Epithelial cell of proximal tubule (primary cell): ENCODE results near the gene TP53RK. TPM values are rescaled to one million over a fixed set of nuclear protein-coding genes. Genes with fewer than 3 reads are reported as not detected.

ENCODE experiments used
- DNase-seq: peaks from one replicate; pipeline ENCODE4 v3.0.0-alpha.2; 2011; ENCODE audit warnings: low read depth
- H3K4me3 ChIP-seq: 2 replicates; pipeline ENCODE4 v1.5.1; 2011; ENCODE audit warnings: low read depth, mild to moderate bottlenecking, low read length
- total RNA-seq: library from RNA; depleted of rRNA; stranded (reverse); fragments of >200 nt; gene quantifications from 2 replicates; pipeline ENCODE4 v1.2.3, GENCODE V29; 2015
- TF ChIP-seq, protein P1 (sequence below): conservative IDR thresholded peaks from 2 replicates; pipeline ENCODE4 v1.5.1; 2012; ENCODE audit warnings: low read depth, mild to moderate bottlenecking, low read length

TP53RK gene
- total RNA-seq, 1 donor from 2014 or later: 22.8 TPM

DNA sequence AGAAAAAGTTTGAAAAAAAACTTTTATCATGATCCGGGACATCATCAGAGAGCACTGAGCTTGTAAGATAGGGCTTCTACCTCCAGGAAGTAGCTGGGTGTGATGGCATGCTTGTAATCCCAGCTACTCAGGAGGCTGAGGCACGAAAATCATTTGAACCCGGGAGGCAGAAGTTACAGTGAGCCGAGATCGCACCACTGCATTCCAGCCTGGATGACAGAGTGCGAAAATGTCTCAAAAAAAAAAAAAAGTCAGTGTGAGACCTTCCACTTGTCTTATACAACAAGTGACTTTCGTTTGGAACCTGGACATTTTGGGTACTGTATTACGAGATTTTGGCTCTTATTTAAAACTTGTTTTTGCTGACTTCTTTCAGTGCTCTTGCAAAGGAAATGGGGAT lies 32.1 kb downstream of the TP53RK start:
- no peak overlapping the region for H3K4me3 ChIP-seq
- TF ChIP-seq, protein P1, sequence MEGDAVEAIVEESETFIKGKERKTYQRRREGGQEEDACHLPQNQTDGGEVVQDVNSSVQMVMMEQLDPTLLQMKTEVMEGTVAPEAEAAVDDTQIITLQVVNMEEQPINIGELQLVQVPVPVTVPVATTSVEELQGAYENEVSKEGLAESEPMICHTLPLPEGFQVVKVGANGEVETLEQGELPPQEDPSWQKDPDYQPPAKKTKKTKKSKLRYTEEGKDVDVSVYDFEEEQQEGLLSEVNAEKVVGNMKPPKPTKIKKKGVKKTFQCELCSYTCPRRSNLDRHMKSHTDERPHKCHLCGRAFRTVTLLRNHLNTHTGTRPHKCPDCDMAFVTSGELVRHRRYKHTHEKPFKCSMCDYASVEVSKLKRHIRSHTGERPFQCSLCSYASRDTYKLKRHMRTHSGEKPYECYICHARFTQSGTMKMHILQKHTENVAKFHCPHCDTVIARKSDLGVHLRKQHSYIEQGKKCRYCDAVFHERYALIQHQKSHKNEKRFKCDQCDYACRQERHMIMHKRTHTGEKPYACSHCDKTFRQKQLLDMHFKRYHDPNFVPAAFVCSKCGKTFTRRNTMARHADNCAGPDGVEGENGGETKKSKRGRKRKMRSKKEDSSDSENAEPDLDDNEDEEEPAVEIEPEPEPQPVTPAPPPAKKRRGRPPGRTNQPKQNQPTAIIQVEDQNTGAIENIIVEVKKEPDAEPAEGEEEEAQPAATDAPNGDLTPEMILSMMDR: no peak
- no peak for DNase-seq

DNA sequence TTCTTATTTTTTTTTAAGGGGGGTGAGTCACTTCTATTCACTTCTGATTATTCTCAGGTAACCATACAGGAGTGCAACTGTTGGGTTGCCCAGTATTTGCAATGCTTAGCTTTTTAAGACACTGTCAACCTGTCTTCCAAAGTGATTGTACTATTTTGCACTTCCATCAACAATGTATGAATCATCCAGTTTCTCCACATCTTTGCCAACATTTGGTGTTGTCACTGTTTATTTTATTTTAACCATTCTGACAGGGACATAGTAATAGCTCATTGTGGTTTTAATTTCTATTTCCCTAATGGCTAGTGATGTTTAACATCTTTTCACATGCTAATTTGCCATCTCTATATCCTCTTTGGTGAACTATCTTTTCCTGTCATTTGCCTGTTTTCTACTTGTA lies 36.5 kb downstream of the TP53RK start:
- TF ChIP-seq, protein P1: no peak
- no peak overlapping the region for H3K4me3 ChIP-seq
- no peak for DNase-seq

DNA sequence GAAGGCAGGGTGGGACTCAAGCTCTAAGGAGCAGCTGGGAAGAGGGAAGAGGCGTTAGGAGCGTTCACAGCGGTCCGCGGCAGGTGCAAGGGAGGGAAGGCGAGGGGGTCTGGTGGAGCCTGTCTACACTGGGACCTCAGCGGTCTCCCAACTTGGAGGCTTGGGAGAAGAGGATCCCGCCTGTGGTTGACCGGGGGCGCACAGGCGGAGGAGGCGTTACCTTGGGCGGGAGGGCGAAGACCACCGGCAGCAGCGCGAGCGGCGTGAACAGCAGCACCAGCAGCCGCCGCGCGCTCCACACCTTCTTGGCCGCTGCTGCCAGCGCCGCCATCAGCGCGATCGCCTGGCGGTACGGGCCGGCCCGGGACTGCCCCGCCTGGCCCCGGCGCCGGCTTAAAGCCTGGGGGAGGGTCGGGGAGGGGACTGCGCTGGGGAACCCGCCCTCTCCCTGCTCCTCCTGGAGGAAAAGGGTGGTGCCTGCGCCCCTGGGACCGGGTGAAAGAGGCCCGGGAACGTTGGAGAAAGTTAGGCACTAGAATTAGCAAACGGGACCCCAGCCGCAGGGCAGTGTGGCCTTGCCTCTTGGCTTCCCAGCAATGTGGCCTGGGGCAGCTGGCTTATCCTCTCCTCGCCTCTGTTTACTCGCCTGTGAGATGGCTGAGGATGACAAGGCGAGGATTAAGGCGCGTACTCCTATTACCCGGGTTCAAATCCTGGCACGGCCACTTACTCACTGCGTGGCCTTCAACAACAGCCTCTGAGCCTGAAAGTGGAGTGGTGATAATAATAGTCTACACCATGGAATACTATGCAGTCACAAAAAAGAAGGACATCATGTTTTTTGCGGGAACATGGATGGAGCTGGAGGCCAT lies 37.9 kb downstream of the TP53RK start, which contains the start of gene SLC13A3:
TSS of gene SLC13A3 (minus strand) at position 369 of the 872 bp plus-strand sequence. CDS start at position 331, 38 bp downstream.
- peak within 1 kb of the TSS; percentile 52 for H3K4me3 ChIP-seq
- no peak for DNase-seq
- TF ChIP-seq, protein P1: no peak

DNA sequence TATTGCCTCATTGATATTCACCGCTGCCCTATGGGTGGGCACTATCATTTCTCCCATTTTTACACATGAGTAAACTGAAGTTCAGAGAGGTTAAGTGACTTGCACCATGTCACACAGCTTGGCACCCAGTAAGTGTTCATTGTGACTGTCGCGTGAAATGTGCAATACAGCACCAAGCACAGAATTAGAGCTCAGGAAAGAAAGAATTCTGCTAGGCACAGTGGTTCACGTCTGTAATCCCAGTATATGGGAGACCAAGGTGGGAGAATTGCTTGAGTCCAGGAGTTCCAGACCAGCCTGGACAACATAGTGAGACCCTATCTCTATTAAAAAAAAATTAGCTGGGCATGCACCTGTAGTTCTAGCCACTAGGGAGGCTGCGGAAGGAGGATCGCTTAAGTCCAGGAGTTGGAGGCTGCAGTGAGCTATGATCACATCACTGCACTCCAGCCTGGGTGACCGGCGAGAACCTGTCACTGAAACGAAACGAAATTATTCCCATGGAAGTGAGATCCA lies 38.6 kb downstream of the TP53RK start:
- TF ChIP-seq, protein P1: no peak
- no peak for DNase-seq
- H3K4me3 ChIP-seq: peak overlapping the region; percentile 52

DNA sequence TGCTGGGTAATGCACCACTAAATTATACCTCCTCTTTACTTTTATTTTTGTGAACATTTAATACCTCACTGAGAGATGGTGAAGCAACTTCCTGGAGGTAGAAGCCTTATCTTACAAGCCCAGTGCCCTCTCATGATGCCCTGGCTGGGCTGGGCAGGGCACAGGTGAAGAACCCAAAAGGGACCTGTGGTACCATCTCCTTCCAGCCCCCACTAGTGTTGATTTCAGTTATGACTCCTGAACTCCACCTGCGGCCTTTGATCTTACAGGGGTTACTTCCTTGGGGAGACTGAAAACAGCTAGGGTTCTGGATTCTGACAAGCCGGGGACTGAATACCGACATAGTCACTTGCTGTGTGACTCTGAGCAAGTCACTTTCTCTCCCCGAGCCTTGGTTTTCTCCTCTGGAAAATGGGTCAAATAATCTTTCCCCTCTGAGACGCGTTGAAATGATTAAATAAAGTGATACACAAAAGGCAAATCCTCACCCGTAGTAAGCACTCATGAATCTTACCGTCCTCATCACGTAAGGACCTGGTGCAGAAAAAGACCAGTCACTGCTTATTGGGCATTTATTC lies 39.2 kb downstream of the TP53RK start:
- H3K4me3 ChIP-seq: peak overlapping the region; percentile 52
- no peak for DNase-seq
- TF ChIP-seq, protein P1: no peak

DNA sequence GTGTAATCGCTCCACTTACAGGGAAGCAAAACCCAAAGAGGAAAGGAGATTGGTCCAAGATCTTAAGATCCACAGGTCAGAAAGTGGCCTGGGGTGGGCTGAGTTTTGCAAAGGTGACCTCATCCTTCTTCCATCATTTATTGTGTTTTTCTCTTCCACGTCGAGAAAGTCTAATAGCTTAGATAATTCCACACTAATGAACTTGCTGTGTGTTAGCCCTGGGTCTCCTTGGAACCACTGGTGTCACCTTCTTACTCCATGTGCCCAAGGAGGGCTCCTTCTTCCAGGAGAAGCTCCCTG lies 39.6 kb downstream of the TP53RK start:
- DNase-seq: no peak
- TF ChIP-seq, protein P1: no peak

More for the DNA sequence above, 39.6 kb downstream of the TP53RK start:
- no peak overlapping the region for H3K4me3 ChIP-seq
